ENCODE results near the gene LNX2. TPM values are rescaled to one million over a fixed set of nuclear protein-coding genes. Genes with fewer than 3 reads are reported as not detected.

LNX2 gene
- total and polyA plus RNA-seq, 7 donors = 2.3 to 10.0 (median 6.2) TPM

GRCh38 chr13:27643334-27644132 lies 23.2 kb upstream of the LNX2 start:
- TF ChIP-seq CTCF (IDR thresholded peaks at IDR 0.05) = no peak
- Histone ChIP-seq H3K36me3 (ENCODE audit: insufficient read depth in 1 of 2, low read depth in 1 of 2) (peaks cover 0 to 3% of the 10 kb centered on the region in 2 donors), H3K4me1 (peaks cover 29% of the 10 kb centered on the region), H3K9me3 (no peaks in the 10 kb centered on the region), H3K4me3 (no peak overlapping the region), H3K27ac (no peak overlapping the region), H3K27me3 (ENCODE audit: insufficient read depth in 3 of 3, low read length in 2 of 3) (no peaks in the 10 kb centered on the region)
- 84 to 91% (median 86%) methylated on average over 5 of the region's 5 CpGs for WGBS, 3 donors
- DNase-seq = no peak
- intact Hi-C loops (cut with DNase I) = no loop called here
- no peak for ATAC-seq

- H3K27me3 ChIP-seq (ENCODE audit: insufficient read depth in 3 of 3, low read length in 2 of 3) = no peaks in the 10 kb centered on the region
- H3K4me1 ChIP-seq = peaks cover 38% of the 10 kb centered on the region
- DNase-seq (no peak), ATAC-seq (peak in 2 of 4 donors; percentile 49 to 54)
- intact Hi-C loops (cut with DNase I) = no loop called here
- WGBS, 3 donors = 61 to 70% (median 64%) methylated on average over 4 of the region's 4 CpGs
- no peak overlapping the region for H3K4me3 ChIP-seq
- TF ChIP-seq CTCF (IDR thresholded peaks at IDR 0.05) = no peak
- no peaks in the 10 kb centered on the region for H3K9me3 ChIP-seq
- no peaks in the 10 kb centered on the region for H3K36me3 ChIP-seq (ENCODE audit: insufficient read depth in 1 of 2, low read depth in 1 of 2)
- no peak overlapping the region for H3K27ac ChIP-seq
Observed at GRCh38 chr13:27641711-27642502, 21.6 kb upstream of the LNX2 start.

GRCh38 chr13:27639186-27639585 lies 18.9 kb upstream of the LNX2 start:
- no peak for ATAC-seq
- H3K36me3 ChIP-seq (ENCODE audit: insufficient read depth in 1 of 2, low read depth in 1 of 2) = no peaks in the 10 kb centered on the region
- no peak overlapping the region for H3K27ac ChIP-seq
- TF ChIP-seq CTCF (IDR thresholded peaks at IDR 0.05) = no peak
- no peak for DNase-seq
- no peaks in the 10 kb centered on the region for H3K9me3 ChIP-seq
- H3K4me1 ChIP-seq = peaks cover 40% of the 10 kb centered on the region
- no peaks in the 10 kb centered on the region for H3K27me3 ChIP-seq (ENCODE audit: insufficient read depth in 3 of 3, low read length in 2 of 3)
- no peak overlapping the region for H3K4me3 ChIP-seq
- intact Hi-C loops (cut with DNase I) = no loop called here

GRCh38 chr13:27638521-27638920 lies 18.2 kb upstream of the LNX2 start:
- no peaks in the 10 kb centered on the region for H3K9me3 ChIP-seq
- ATAC-seq (no peak), DNase-seq (no peak)
- no peak overlapping the region for H3K4me3 ChIP-seq
- no peaks in the 10 kb centered on the region for H3K27me3 ChIP-seq (ENCODE audit: insufficient read depth in 3 of 3, low read length in 2 of 3)
- TF ChIP-seq CTCF (IDR thresholded peaks at IDR 0.05) = no peak
- 3 to 11% (median 11%) methylated on average over 2 of the region's 2 CpGs for WGBS, 3 donors
- H3K27ac ChIP-seq = no peak overlapping the region
- H3K36me3 ChIP-seq (ENCODE audit: insufficient read depth in 1 of 2, low read depth in 1 of 2) = no peaks in the 10 kb centered on the region
- peaks cover 37% of the 10 kb centered on the region for H3K4me1 ChIP-seq
- intact Hi-C loops (cut with DNase I) = no loop called here
